ENCODE data around the gene KIF3C. TPM values are rescaled to one million over a fixed set of nuclear protein-coding genes. Genes with fewer than 3 reads are reported as not detected.
"Not testable (repeated sequence)": the region's sequence is repeated elsewhere in the genome, so short reads cannot be mapped to it uniquely, and the experiment has no call there.

KIF3C gene
- 10.2 and 17.5 TPM in 2 replicates for total RNA-seq (2014; rRNA removed; shearing (Covaris generic))
- 11.4 and 12.8 TPM in 2 replicates for polyA plus RNA-seq (2015; cell fraction: cytosol; rRNA removed)
- polyA plus RNA-seq (2015; cell fraction: nucleus; rRNA removed), result 6.9 and 7.2 TPM in 2 replicates

DNA sequence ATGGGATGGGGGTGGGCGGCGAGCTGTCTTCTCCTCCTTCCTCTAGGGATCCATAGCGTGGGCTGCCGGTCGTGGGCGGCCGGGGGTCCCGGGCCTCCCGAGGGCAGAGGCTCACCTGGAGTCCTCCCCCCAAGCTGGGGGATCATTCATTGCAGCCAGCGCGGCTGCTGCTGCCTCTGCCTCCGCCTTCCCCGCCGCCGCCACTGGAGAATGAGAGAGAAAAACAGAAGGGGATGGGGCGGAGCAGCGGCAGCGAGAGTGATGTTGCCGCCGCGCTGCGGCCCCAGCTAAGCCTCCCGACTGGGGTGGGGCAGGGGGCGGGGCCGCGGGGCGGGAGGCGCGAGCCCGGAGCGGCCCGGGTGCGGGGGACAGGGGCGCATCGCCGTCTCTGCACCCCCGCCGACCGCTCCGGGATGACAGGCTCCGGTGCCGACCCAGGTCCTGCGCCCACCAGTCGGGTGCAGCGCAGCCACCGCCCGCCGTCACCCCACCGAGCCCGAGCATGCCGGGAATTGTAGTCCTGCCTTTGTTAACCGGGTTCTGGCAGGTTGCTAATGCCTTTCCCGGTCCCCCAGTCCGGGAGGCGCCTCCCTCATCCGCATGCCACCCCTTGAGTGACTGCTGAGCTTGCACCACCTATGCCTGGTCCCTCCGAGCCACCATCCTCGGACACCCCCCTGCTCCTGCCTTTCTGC, at the start of gene KIF3C:
KIF3C (minus strand) TSS at position 225 of the 695 bp plus-strand sequence. CDS start 580 bp downstream, outside the sequence.
- peak; percentile 64 for DNase-seq (ENCODE audit: low read depth)

DNA sequence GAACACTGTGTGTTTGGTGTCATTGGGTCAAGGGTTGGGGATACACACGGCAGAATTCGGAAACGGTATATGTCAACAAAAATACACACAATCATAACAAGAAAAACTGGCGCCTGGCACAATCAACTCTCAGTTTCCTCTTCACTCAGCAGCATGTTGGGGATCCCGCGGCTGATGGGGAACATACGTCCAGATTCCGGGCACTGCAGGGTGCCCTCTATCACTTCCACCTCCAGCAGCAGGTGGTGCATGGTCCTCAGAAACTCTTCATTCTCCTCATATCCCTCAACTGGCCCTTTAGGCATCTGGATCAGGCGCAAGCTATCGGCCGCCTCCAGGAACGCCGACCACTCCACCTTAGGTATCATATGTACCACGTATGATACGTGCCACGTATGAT, 45.8 kb upstream of the KIF3C start:
- DNase-seq (ENCODE audit: low read depth), result not testable (repeated sequence)

GRCh38 chr2:26025509-26025908, 43.2 kb upstream of the KIF3C start:
- DNase-seq (ENCODE audit: low read depth), result no peak

DNA sequence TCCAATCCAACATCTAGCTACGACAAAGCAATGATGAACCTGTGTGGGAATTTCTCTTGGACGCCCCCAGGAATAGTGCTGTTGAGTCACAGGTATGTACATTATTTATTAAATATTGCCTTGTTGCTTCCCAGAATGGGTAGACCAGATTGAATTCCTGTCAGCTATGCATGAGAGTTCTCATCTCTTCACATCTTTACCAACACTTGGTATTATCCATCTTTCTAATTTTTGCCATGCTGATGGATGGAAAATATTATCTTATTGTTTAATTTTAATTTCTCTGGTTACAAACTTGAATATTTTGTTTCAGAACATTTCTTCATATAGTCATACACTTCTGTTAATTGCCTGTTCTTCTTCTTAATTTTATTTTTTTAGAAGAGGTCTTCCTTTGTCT, 42.0 kb upstream of the KIF3C start:
- DNase-seq (ENCODE audit: low read depth), result no peak

GRCh38 chr2:26020231-26020640, 37.9 kb upstream of the KIF3C start:
- no peak for DNase-seq (ENCODE audit: low read depth)

- peak; percentile 92 for DNase-seq (ENCODE audit: low read depth)
Measured at GRCh38 chr2:26018184-26019055, 36.1 kb upstream of the KIF3C start.

DNA sequence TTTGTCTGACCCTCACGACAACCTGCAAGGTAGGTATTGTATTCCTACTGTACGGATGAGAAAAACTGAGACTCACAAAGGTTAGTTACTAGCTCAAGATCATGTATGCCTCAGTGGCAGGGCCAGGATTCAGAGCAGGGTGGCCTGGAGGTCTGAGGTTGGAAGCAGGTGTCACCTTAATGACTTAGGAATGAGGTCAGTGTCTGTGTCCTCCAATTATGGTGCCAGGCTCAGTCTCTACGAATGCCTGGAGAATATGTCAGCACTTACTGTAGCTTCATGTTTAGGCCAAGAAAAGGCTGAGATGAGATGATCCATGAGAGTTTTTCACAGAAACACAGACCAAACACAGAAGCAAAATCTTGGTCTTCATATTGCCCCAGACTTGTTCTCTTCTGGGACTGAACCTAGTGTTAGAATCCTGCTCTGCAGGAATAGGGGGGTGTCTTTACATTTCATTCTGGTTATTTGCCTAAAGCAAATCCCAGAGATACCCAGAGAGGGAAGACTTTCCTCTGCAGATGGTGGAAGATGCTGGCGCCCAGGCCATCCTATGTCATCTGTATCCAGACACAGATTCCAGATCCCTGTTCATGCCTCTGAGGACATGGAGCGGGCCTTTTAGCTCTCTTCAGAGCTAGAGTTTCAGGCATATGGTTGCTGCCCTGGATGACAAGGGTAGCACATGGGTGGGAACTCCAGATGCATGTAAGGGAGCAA, 35.3 kb upstream of the KIF3C start:
- DNase-seq (ENCODE audit: low read depth), result no peak

DNA sequence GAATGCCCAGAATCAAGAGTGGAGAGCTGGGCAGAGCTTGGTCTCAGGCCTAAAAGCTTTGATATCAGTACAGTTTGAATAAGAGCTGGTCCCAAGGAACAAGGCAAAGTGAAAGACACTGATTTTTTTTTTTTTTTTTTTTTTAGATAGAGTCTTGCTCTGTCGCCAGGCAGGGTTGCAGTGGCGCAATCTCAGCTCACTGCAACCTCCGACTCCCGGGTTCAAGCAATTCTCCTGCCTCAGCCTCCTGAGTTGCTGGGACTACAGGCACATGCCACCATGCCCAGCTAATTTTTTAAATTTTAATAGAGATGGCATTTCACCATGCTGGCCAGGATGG, 34.4 kb upstream of the KIF3C start:
- DNase-seq (ENCODE audit: low read depth), result not testable (repeated sequence)

GRCh38 chr2:26016012-26016705, 33.9 kb upstream of the KIF3C start:
- no peak for DNase-seq (ENCODE audit: low read depth)

DNA sequence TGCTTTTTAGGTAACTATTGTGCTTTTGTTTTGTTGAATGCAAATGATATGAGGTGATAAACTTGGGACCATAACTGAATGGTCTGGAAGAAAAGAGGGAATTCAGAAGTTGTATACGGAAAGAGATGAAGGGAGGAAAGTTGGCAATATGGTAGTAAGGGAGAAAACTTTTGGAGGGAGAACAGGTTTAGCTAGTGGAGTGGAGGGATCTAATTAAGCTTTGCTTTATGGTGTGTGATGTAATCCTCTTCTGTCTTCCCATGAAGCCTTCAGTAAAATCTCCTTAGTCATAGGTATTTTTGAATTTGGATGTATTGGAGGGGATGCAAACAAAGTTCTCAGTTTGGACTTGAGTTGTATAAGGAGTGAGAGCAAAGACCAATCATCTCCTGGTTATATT, 31.4 kb upstream of the KIF3C start:
- no peak for DNase-seq (ENCODE audit: low read depth)

GRCh38 chr2:26011990-26012856, 29.9 kb upstream of the KIF3C start:
- peak; percentile 73 for DNase-seq (ENCODE audit: low read depth)

- no peak for DNase-seq (ENCODE audit: low read depth)
Measured at GRCh38 chr2:26011609-26011989, 29.3 kb upstream of the KIF3C start.

- DNase-seq (ENCODE audit: low read depth), result no peak
Measured at GRCh38 chr2:26010943-26011342, 28.6 kb upstream of the KIF3C start.

- no peak for DNase-seq (ENCODE audit: low read depth)
Measured at GRCh38 chr2:26009567-26009963, 27.3 kb upstream of the KIF3C start.

- peak; percentile 94 for DNase-seq (ENCODE audit: low read depth)
Measured at GRCh38 chr2:26008851-26009566, 26.7 kb upstream of the KIF3C start.

GRCh38 chr2:26008095-26008494, 25.8 kb upstream of the KIF3C start:
- no peak for DNase-seq (ENCODE audit: low read depth)

GRCh38 chr2:26002632-26003310, 20.5 kb upstream of the KIF3C start:
- no peak for DNase-seq (ENCODE audit: low read depth)

GRCh38 chr2:26001743-26002351, 19.6 kb upstream of the KIF3C start:
- DNase-seq (ENCODE audit: low read depth), result peak; percentile 37
